SK-N-SH (cell line): ENCODE results near the gene TMX1. TPM values are rescaled to one million over a fixed set of nuclear protein-coding genes. Genes with fewer than 3 reads are reported as not detected.

Source experiments
- CTCF ChIA-PET: fragments of 300-600, 350-600 bp; formaldehyde crosslinking; extraction: SDS; loops from one replicate; lab custom pipeline; 2021; lab: Yijun Ruan, JAX
- POLR2A ChIA-PET: fragments of 350-600 bp; sonication (Branson Sonifier 250); formaldehyde crosslinking; extraction: SDS; loops from one replicate; lab custom pipeline; 2020; ENCODE audit warnings: antibody characterized with exemption, inconsistent platforms; lab: Yijun Ruan, JAX
- DNase-seq: peaks from one replicate; pipeline ENCODE4 v3.0.0; 2012
- H2AFZ ChIP-seq: fragments of 200-600 bp; sonication (generic); 2 replicates; pipeline ENCODE4 v1.8.1; 2016; ENCODE audit warnings: antibody characterized with exemption, mild to moderate bottlenecking, low read depth
- H3F3A ChIP-seq: fragments of 200-600 bp; sonication (generic); replicated peaks from 2 replicates; pipeline ENCODE3; 2016; ENCODE audit warnings: antibody characterized with exemption, mild to moderate bottlenecking; ENCODE audit not compliant: insufficient read depth
- H3K27ac ChIP-seq, 2 experiments: fragments of 200-500 bp in 1 of 2; fragments of 200-600 bp in 1 of 2; sonication (Bioruptor generic) in 1 of 2; sonication (generic), shearing (Covaris generic) in 1 of 2; 2 replicates each; pipeline versions ENCODE4 v1.5.1 to v1.6.1; 2014 to 2016; ENCODE audit warnings: low read depth in 2 of 2, inconsistent platforms in 1 of 2, low read length in 1 of 2, mild to moderate bottlenecking in 1 of 2, mixed read lengths in 1 of 2
- H3K27me3 ChIP-seq: fragments of 200-600 bp; sonication (generic), shearing (Covaris generic); 2 replicates; pipeline ENCODE4 v1.6.1; 2016; ENCODE audit warnings: mixed run types; ENCODE audit not compliant: insufficient read depth
- H3K36me3 ChIP-seq, 2 experiments: fragments of 200-500 bp in 1 of 2; fragments of 200-600 bp in 1 of 2; sonication (Bioruptor generic) in 1 of 2; sonication (generic) in 1 of 2; replicated peaks in 1 of 2; 2 replicates each; pipeline versions ENCODE3 to v1.5.1; 2014 to 2016; ENCODE audit warnings: low read length in 1 of 2, mild to moderate bottlenecking in 1 of 2; ENCODE audit not compliant: insufficient read depth in 2 of 2, control insufficient read depth in 1 of 2
- H3K4me1 ChIP-seq, 2 experiments: fragments of 200-500 bp in 1 of 2; fragments of 200-600 bp in 1 of 2; sonication (Bioruptor generic) in 1 of 2; sonication (generic), shearing (Covaris generic) in 1 of 2; 2 replicates each; pipeline versions ENCODE4 v1.5.1 to v1.6.1; 2014 to 2016; ENCODE audit warnings: low read depth in 1 of 2, low read length in 1 of 2, mixed run types in 1 of 2; ENCODE audit not compliant: insufficient read depth in 2 of 2, control insufficient read depth in 1 of 2
- H3K4me2 ChIP-seq: fragments of 200-600 bp; sonication (generic), shearing (Covaris generic); 2 replicates; pipeline ENCODE4 v1.6.1; 2017; ENCODE audit warnings: mixed run types
- H3K4me3 ChIP-seq, 2 experiments: fragments of 200-500 bp in 1 of 2; fragments of 200-600 bp in 1 of 2; sonication (Bioruptor generic) in 1 of 2; sonication (generic), shearing (Covaris generic) in 1 of 2; 2 replicates each; pipeline versions ENCODE4 v1.5.1 to v1.8.1; 2014 to 2016; ENCODE audit warnings: low read depth in 2 of 2, inconsistent platforms in 1 of 2, low read length in 1 of 2, mild to moderate bottlenecking in 1 of 2, mixed read lengths in 1 of 2, moderate library complexity in 1 of 2
- H3K79me2 ChIP-seq: fragments of 200-600 bp; sonication (generic); 2 replicates; pipeline ENCODE4 v1.8.1; 2017; ENCODE audit warnings: mild to moderate bottlenecking; ENCODE audit not compliant: insufficient read depth
- H3K9ac ChIP-seq: fragments of 200-600 bp; sonication (generic); 2 replicates; pipeline ENCODE4 v1.6.1; 2017; ENCODE audit warnings: mixed run types
- H3K9me2 ChIP-seq: fragments of 200-600 bp; sonication (generic); 2 replicates; pipeline ENCODE4 v1.6.1; 2017; ENCODE audit warnings: mixed run types
- H3K9me3 ChIP-seq: fragments of 200-600 bp; sonication (generic); 2 replicates; pipeline ENCODE4 v1.6.1; 2017; ENCODE audit warnings: mixed run types, mild to moderate bottlenecking, moderate library complexity
- H4K20me1 ChIP-seq: fragments of 200-600 bp; sonication (generic); 2 replicates; pipeline ENCODE4 v1.6.1; 2017; ENCODE audit warnings: mild to moderate bottlenecking, mixed run types; ENCODE audit not compliant: insufficient read depth
- CTCF ChIP-seq: fragments of 200-600 bp; sonication (generic); IDR thresholded peaks from 2 replicates; pipeline ENCODE4 v1.6.1; 2017; ENCODE audit warnings: antibody characterized with exemption, mild to moderate bottlenecking, moderate library complexity
- EP300 ChIP-seq, 2 experiments: IDR thresholded peaks; 2 replicates each; pipeline versions ENCODE4 v1.4.0 to v1.6.1; 2012; ENCODE audit warnings: borderline replicate concordance in 1 of 2, low read depth in 1 of 2, low read length in 1 of 2
- FOSL2 ChIP-seq: IDR thresholded peaks from 2 replicates; pipeline ENCODE4 v1.4.0; 2012; ENCODE audit warnings: low read depth, mild to moderate bottlenecking, moderate library complexity, borderline replicate concordance
- FOXM1 ChIP-seq: IDR thresholded peaks from 2 replicates; pipeline ENCODE4 v1.4.0; 2012; ENCODE audit warnings: low read depth, mild to moderate bottlenecking
- GABPA ChIP-seq: IDR thresholded peaks from 2 replicates; pipeline ENCODE4 v1.4.0; 2012; ENCODE audit warnings: low read depth, mild to moderate bottlenecking
- IRF3 ChIP-seq: fragments of 150-350 bp; IDR thresholded peaks from 2 replicates; pipeline ENCODE4 v1.6.1; 2016; ENCODE audit warnings: mild to moderate bottlenecking, low read depth, low read length
- MAX ChIP-seq: IDR thresholded peaks from 2 replicates; pipeline ENCODE4 v1.4.0; 2012; ENCODE audit warnings: low read depth
- MXI1 ChIP-seq: IDR thresholded peaks from 2 replicates; pipeline ENCODE4 v1.6.1; 2012; ENCODE audit warnings: mild to moderate bottlenecking, low read depth, low read length, improper control_type of control experiment
- NRF1 ChIP-seq: IDR thresholded peaks from 2 replicates; pipeline ENCODE4 v1.6.1; 2012; ENCODE audit warnings: low read depth, mild to moderate bottlenecking, low read length
- RCOR1 ChIP-seq: fragments of 150-350 bp; IDR thresholded peaks from 2 replicates; pipeline ENCODE4 v1.6.1; 2017; ENCODE audit warnings: antibody characterized with exemption, low read length
- SMC3 ChIP-seq: IDR thresholded peaks from 2 replicates; pipeline ENCODE4 v1.6.1; 2012; ENCODE audit warnings: low read depth, low read length, improper control_type of control experiment
- TAF1 ChIP-seq: IDR thresholded peaks from 2 replicates; pipeline ENCODE4 v1.6.1; 2012; ENCODE audit warnings: low read depth, mild to moderate bottlenecking, low read length, moderate library complexity, borderline replicate concordance
- USF2 ChIP-seq: fragments of 150-350 bp; IDR thresholded peaks from 2 replicates; pipeline ENCODE4 v1.6.1; 2017; ENCODE audit warnings: antibody characterized with exemption, low read length, low read depth, borderline replicate concordance
- WGBS: methylation state at CpG from one replicate; pipeline ENCODE4 v1.1.6; 2017; ENCODE audit warnings: low lambda C conversion rate; 5-methylcytosine and 5-hydroxymethylcytosine counted together
- polyA plus RNA-seq, 3 experiments: library from polyadenylated mRNA; depleted of rRNA; stranded (reverse); fragments of >200 nt; gene quantifications; 2 replicates each; pipeline ENCODE4 v1.2.3, GENCODE V29; 2012
- TF ChIP-seq, protein P1 (sequence below): IDR thresholded peaks from 2 replicates; pipeline ENCODE4 v1.4.0; 2012; ENCODE audit warnings: low read depth, borderline replicate concordance

Gene TMX1
- polyA plus RNA-seq, 1 of the 3 experiments (the other 2 are of a cell fraction): 16.1 TPM

DNA sequence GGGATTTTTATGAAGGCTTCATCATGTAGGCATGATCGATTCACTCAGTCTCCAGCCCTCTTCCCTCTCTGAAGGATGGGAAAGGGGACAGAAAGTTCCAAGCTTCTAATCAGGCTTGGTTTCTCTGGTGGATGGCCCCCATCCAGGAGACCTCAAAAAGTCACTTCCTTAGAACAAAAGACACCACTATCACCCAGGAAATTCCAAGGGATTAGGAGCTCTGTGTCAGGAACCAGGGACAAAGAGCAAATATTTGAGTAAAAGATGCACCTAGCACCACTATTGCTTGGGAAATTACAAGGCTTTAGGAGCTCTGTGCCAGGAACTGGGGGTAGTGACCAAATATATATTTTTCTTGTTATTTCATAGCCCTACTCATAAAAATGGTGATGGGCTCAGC, 33.6 kb upstream of the TMX1 start:
- CTCF ChIA-PET: interaction anchor here (0.7 to 5.6 kb wide), 4 partner anchors 12 to 579 kb away, joined by 3 to 17 read pairs (median 5); partner anchors contain the start of gene TRIM9

More for the DNA sequence above, 33.6 kb upstream of the TMX1 start:
- Histone ChIP-seq H3K4me2 (no peak overlapping the region), H3K9ac (no peak overlapping the region), H3K79me2 (no peaks in the 10 kb centered on the region), H3K9me2 (no peaks in the 10 kb centered on the region), H3K4me3 (no peak overlapping the region), H3K36me3 (no peaks in the 10 kb centered on the region), H4K20me1 (no peaks in the 10 kb centered on the region), H3K27ac (no peak overlapping the region), H3K4me1 (peaks cover 0 to 26% of the 10 kb centered on the region in 2 experiments; a peak in 2 of 4 replicates), H2AFZ (no peak overlapping the region), H3K9me3 (no peaks in the 10 kb centered on the region), H3F3A (no peaks in the 10 kb centered on the region), H3K27me3 (no peaks in the 10 kb centered on the region)
- TF ChIP-seq IRF3 (no peak), EP300 (IDR thresholded peaks at IDR 0.05; ENCODE audit: borderline replicate concordance in 1 of 2, low read depth in 1 of 2, low read length in 1 of 2) (no peak), MAX (no peak), CTCF (no peak), USF2 (no peak), RCOR1 (no peak), FOXM1 (no peak), FOSL2 (no peak), MXI1 (no peak), GABPA (no peak), NRF1 (no peak), SMC3 (no peak), TAF1 (no peak)
- TF ChIP-seq, protein P1, sequence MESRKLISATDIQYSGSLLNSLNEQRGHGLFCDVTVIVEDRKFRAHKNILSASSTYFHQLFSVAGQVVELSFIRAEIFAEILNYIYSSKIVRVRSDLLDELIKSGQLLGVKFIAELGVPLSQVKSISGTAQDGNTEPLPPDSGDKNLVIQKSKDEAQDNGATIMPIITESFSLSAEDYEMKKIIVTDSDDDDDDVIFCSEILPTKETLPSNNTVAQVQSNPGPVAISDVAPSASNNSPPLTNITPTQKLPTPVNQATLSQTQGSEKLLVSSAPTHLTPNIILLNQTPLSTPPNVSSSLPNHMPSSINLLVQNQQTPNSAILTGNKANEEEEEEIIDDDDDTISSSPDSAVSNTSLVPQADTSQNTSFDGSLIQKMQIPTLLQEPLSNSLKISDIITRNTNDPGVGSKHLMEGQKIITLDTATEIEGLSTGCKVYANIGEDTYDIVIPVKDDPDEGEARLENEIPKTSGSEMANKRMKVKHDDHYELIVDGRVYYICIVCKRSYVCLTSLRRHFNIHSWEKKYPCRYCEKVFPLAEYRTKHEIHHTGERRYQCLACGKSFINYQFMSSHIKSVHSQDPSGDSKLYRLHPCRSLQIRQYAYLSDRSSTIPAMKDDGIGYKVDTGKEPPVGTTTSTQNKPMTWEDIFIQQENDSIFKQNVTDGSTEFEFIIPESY: no peak
- POLR2A ChIA-PET: no interaction called here
- DNase-seq: no peak
- WGBS: 81% methylated on average over 1 of the region's 1 CpG
